Muscle of leg (tissue), 11 donors: ENCODE data around the gene DHRSX. TPM values are rescaled to one million over a fixed set of nuclear protein-coding genes. Genes with fewer than 3 reads are reported as not detected.
"Not testable (repeated sequence)": the region's sequence is repeated elsewhere in the genome, so short reads cannot be mapped to it uniquely, and the experiment has no call there.

Source experiments
- DNase-seq: peaks from one replicate; pipeline ENCODE4 v3.0.0; 2013
- H3K27ac ChIP-seq: one replicate; pipeline ENCODE4 v1.5.1; 2013; ENCODE audit warnings: mild to moderate bottlenecking, low read length, control low read depth
- H3K27me3 ChIP-seq: one replicate; pipeline ENCODE4 v1.6.1; 2013; ENCODE audit warnings: low read length; ENCODE audit not compliant: control insufficient read depth, insufficient read depth
- H3K36me3 ChIP-seq: one replicate; pipeline ENCODE4 v1.6.1; 2013; ENCODE audit warnings: low read length; ENCODE audit not compliant: control insufficient read depth, insufficient read depth
- H3K4me1 ChIP-seq: one replicate; pipeline ENCODE4 v1.6.1; 2013; ENCODE audit warnings: low read length; ENCODE audit not compliant: control insufficient read depth, insufficient read depth
- H3K4me3 ChIP-seq: one replicate; pipeline ENCODE4 v1.5.1; 2013; ENCODE audit warnings: low read length, control low read depth
- H3K9me3 ChIP-seq: replicated peaks from 2 replicates; pipeline ENCODE4 v1.6.1; 2013; ENCODE audit warnings: low read depth, low read length; ENCODE audit not compliant: control insufficient read depth
- WGBS: methylation state at CpG from one replicate; pipeline ENCODE4 v1.1.5; 2013; ENCODE audit warnings: missing lambda C conversion rate; ENCODE audit not compliant: insufficient coverage; 5-methylcytosine and 5-hydroxymethylcytosine counted together
- polyA plus RNA-seq, 8 donors: library from polyadenylated mRNA; unstranded; fragments of 120-200 nt; gene quantifications; one replicate each; pipeline versions ENCODE4 v1.2.1 to v1.2.3, GENCODE V29; 2013; ENCODE audit warnings: inconsistent platforms in 1 of 8, low replicate concordance in 1 of 8; ENCODE audit not compliant: insufficient read length in 8 of 8, insufficient read depth in 1 of 8
- total RNA-seq: library from RNA; stranded (reverse); fragments of 120-200 nt; gene quantifications from one replicate; pipeline ENCODE4 v1.2.4, GENCODE V29; 2013

The DHRSX gene
- total and polyA plus RNA-seq, 9 donors: 11.4 to 19.1 (median 14.4) TPM

- H3K27ac ChIP-seq, H3K27me3 ChIP-seq, DNase-seq, H3K4me3 ChIP-seq, H3K36me3 ChIP-seq, H3K9me3 ChIP-seq, H3K4me1 ChIP-seq: not testable (repeated sequence)
- no CpG with 5 or more reads among the region's 5 CpGs for WGBS
Measured at GRCh38 chrX:2312061-2312591, 188.7 kb downstream of the DHRSX start.

- no peak for DNase-seq
- whole genome bisulfite sequencing: 47% methylated on average over 7 of the region's 11 CpGs
- Histone ChIP-seq H3K9me3 (peaks cover 4% of the 10 kb centered on the region), H3K27ac (no peak overlapping the region), H3K36me3 (no peaks in the 10 kb centered on the region), H3K27me3 (no peaks in the 10 kb centered on the region), H3K4me3 (no peak overlapping the region), H3K4me1 (no peaks in the 10 kb centered on the region)
Measured at GRCh38 chrX:2311501-2311900, 189.3 kb downstream of the DHRSX start.

GRCh38 chrX:2301901-2302300, 198.9 kb downstream of the DHRSX start:
- WGBS: 71% methylated on average over 1 of the region's 6 CpGs
- Histone ChIP-seq H3K9me3 (no peaks in the 10 kb centered on the region), H3K27ac (no peak overlapping the region)

GRCh38 chrX:2299871-2300270, 200.9 kb downstream of the DHRSX start:
- H3K27me3 ChIP-seq: no peaks in the 10 kb centered on the region
- H3K9me3 ChIP-seq: peaks cover 3% of the 10 kb centered on the region
- WGBS: no CpG with 5 or more reads among the region's 4 CpGs
- no peaks in the 10 kb centered on the region for H3K36me3 ChIP-seq
- peak; percentile 6 for DNase-seq
- H3K27ac ChIP-seq: no peak overlapping the region
- H3K4me3 ChIP-seq: no peak overlapping the region
- H3K4me1 ChIP-seq: no peaks in the 10 kb centered on the region

More at GRCh38 chrX:2301901-2302300, 198.9 kb downstream of the DHRSX start:
- Histone ChIP-seq H3K4me3 (no peak overlapping the region), H3K27me3 (no peaks in the 10 kb centered on the region), H3K36me3 (no peaks in the 10 kb centered on the region), H3K4me1 (no peaks in the 10 kb centered on the region)
- DNase-seq: no peak

- no peaks in the 10 kb centered on the region for H3K9me3 ChIP-seq
- no CpG with 5 or more reads among the region's 2 CpGs for WGBS
- H3K4me1 ChIP-seq: no peaks in the 10 kb centered on the region
- DNase-seq: no peak
- H3K4me3 ChIP-seq: no peak overlapping the region
- no peak overlapping the region for H3K27ac ChIP-seq
- H3K36me3 ChIP-seq: peaks cover 2% of the 10 kb centered on the region
- H3K27me3 ChIP-seq: no peaks in the 10 kb centered on the region
Measured at GRCh38 chrX:2286731-2287130, 214.0 kb downstream of the DHRSX start.

GRCh38 chrX:2284601-2285000, 216.2 kb downstream of the DHRSX start:
- 80% methylated on average over 1 of the region's 4 CpGs for WGBS
- Histone ChIP-seq H3K27me3 (no peaks in the 10 kb centered on the region), H3K36me3 (no peaks in the 10 kb centered on the region)

GRCh38 chrX:2284133-2284532, 216.6 kb downstream of the DHRSX start:
- 100% methylated on average over 1 of the region's 3 CpGs for WGBS
- Histone ChIP-seq H3K27ac (no peak overlapping the region), H3K4me3 (no peak overlapping the region), H3K36me3 (no peaks in the 10 kb centered on the region), H3K27me3 (no peaks in the 10 kb centered on the region), H3K9me3 (no peaks in the 10 kb centered on the region), H3K4me1 (no peaks in the 10 kb centered on the region)
- no peak for DNase-seq

More at GRCh38 chrX:2284601-2285000, 216.2 kb downstream of the DHRSX start:
- Histone ChIP-seq H3K4me3 (no peak overlapping the region), H3K27ac (no peak overlapping the region), H3K9me3 (no peaks in the 10 kb centered on the region), H3K4me1 (no peaks in the 10 kb centered on the region)
- DNase-seq: no peak

- no peak for DNase-seq
- Histone ChIP-seq H3K4me1 (no peaks in the 10 kb centered on the region), H3K36me3 (no peaks in the 10 kb centered on the region), H3K27ac (no peak overlapping the region), H3K9me3 (no peaks in the 10 kb centered on the region), H3K4me3 (no peak overlapping the region), H3K27me3 (no peaks in the 10 kb centered on the region)
- 95% methylated on average over 13 of the region's 21 CpGs for WGBS
Measured at GRCh38 chrX:2283111-2283859, 217.5 kb downstream of the DHRSX start.

- no peaks in the 10 kb centered on the region for H3K9me3 ChIP-seq
- no peak for DNase-seq
- 74% methylated on average over 4 of the region's 5 CpGs for WGBS
- no peaks in the 10 kb centered on the region for H3K4me1 ChIP-seq
- no peak overlapping the region for H3K27ac ChIP-seq
- no peaks in the 10 kb centered on the region for H3K27me3 ChIP-seq
- no peak overlapping the region for H3K4me3 ChIP-seq
- no peaks in the 10 kb centered on the region for H3K36me3 ChIP-seq
Measured at GRCh38 chrX:2282490-2283090, 218.2 kb downstream of the DHRSX start.

GRCh38 chrX:2272337-2272736, 228.4 kb downstream of the DHRSX start:
- WGBS: 0% methylated on average over 1 of the region's 5 CpGs
- H3K27ac ChIP-seq: no peak overlapping the region

More at GRCh38 chrX:2272337-2272736, 228.4 kb downstream of the DHRSX start:
- H3K27me3 ChIP-seq: no peaks in the 10 kb centered on the region
- H3K9me3 ChIP-seq: no peaks in the 10 kb centered on the region
- DNase-seq: no peak
- H3K4me1 ChIP-seq: no peaks in the 10 kb centered on the region
- H3K4me3 ChIP-seq: no peak overlapping the region
- H3K36me3 ChIP-seq: peaks cover 4% of the 10 kb centered on the region
